Measurements from ENCODE around the gene CENPC.
"Not testable (repeated sequence)": the region's sequence is repeated elsewhere in the genome, so short reads cannot be mapped to it uniquely, and the experiment has no call there.

The CENPC gene

GRCh38 chr4:67545199-67546003 is at the start of gene CENPC:
Gene CENPC (minus strand): TSS chr4:67545503. CDS start chr4:67545355, 148 bp downstream.
- peak; percentile 88 to 94 for DNase-seq (ENCODE audit: extremely low read depth in 1 of 2, low read depth in 1 of 2)

GRCh38 chr4:67593741-67594175 is 48.5 kb upstream of the CENPC start:
- no peak for DNase-seq (ENCODE audit: extremely low read depth in 1 of 2, low read depth in 1 of 2)

- no peak for DNase-seq (ENCODE audit: extremely low read depth in 1 of 2, low read depth in 1 of 2)
These were observed 41.9 kb upstream of the CENPC start for GRCh38 chr4:67587156-67587555.

GRCh38 chr4:67584496-67584895 is 39.2 kb upstream of the CENPC start:
- DNase-seq (ENCODE audit: extremely low read depth in 1 of 2, low read depth in 1 of 2): no peak

- DNase-seq (ENCODE audit: extremely low read depth in 1 of 2, low read depth in 1 of 2): no peak
These were observed 36.6 kb upstream of the CENPC start for GRCh38 chr4:67581913-67582312.

- no peak for DNase-seq (ENCODE audit: extremely low read depth in 1 of 2, low read depth in 1 of 2)
These were observed 36.0 kb upstream of the CENPC start for GRCh38 chr4:67581208-67581857.

GRCh38 chr4:67580577-67580976 is 35.3 kb upstream of the CENPC start:
- no peak for DNase-seq (ENCODE audit: extremely low read depth in 1 of 2, low read depth in 1 of 2)

GRCh38 chr4:67576538-67576937 is 31.2 kb upstream of the CENPC start:
- DNase-seq (ENCODE audit: extremely low read depth in 1 of 2, low read depth in 1 of 2): no peak

- DNase-seq (ENCODE audit: extremely low read depth in 1 of 2, low read depth in 1 of 2): no peak
These were observed 30.8 kb upstream of the CENPC start for GRCh38 chr4:67576059-67576466.

GRCh38 chr4:67575232-67576058 is 30.1 kb upstream of the CENPC start:
- DNase-seq (ENCODE audit: extremely low read depth in 1 of 2, low read depth in 1 of 2): no peak

GRCh38 chr4:67573193-67573592 is 27.9 kb upstream of the CENPC start:
- DNase-seq (ENCODE audit: extremely low read depth in 1 of 2, low read depth in 1 of 2): no peak

- no peak for DNase-seq (ENCODE audit: extremely low read depth in 1 of 2, low read depth in 1 of 2)
These were observed 26.7 kb upstream of the CENPC start for GRCh38 chr4:67571975-67572374.

- DNase-seq (ENCODE audit: extremely low read depth in 1 of 2, low read depth in 1 of 2): no peak
These were observed 25.2 kb upstream of the CENPC start for GRCh38 chr4:67570537-67570936.

- no peak for DNase-seq (ENCODE audit: extremely low read depth in 1 of 2, low read depth in 1 of 2)
These were observed 23.5 kb upstream of the CENPC start for GRCh38 chr4:67568820-67569219.

GRCh38 chr4:67566335-67566734 is 21.0 kb upstream of the CENPC start:
- no peak for DNase-seq (ENCODE audit: extremely low read depth in 1 of 2, low read depth in 1 of 2)

- no peak for DNase-seq (ENCODE audit: extremely low read depth in 1 of 2, low read depth in 1 of 2)
These were observed 20.0 kb upstream of the CENPC start for GRCh38 chr4:67565284-67565683.

- DNase-seq (ENCODE audit: extremely low read depth in 1 of 2, low read depth in 1 of 2): no peak
These were observed 13.2 kb upstream of the CENPC start, which contains the start of gene STAP1 for GRCh38 chr4:67558493-67558892. Gene STAP1 (plus strand): TSS chr4:67558727. CDS start chr4:67558810, 83 bp downstream.

- no peak for DNase-seq (ENCODE audit: extremely low read depth in 1 of 2, low read depth in 1 of 2)
These were observed 11.1 kb upstream of the CENPC start for GRCh38 chr4:67556436-67556835.

- DNase-seq (ENCODE audit: extremely low read depth in 1 of 2, low read depth in 1 of 2): no peak
These were observed 10.1 kb upstream of the CENPC start for GRCh38 chr4:67555447-67555846.

- DNase-seq (ENCODE audit: extremely low read depth in 1 of 2, low read depth in 1 of 2): no peak
These were observed 8.8 kb upstream of the CENPC start for GRCh38 chr4:67554096-67554495.

- DNase-seq (ENCODE audit: extremely low read depth in 1 of 2, low read depth in 1 of 2): not testable (repeated sequence)
These were observed 7.0 kb upstream of the CENPC start for GRCh38 chr4:67552146-67552792.

Measured in stimulated activated CD8-positive, alpha-beta memory T cell treated with anti-CD3 and anti-CD28 coated beads, Interleukin-7, amount 100 ng/mL, for 48 hours (primary cell).